Lower leg skin (tissue), 3 donors: ENCODE measurements around the gene ADAP2.

Experiments
- POLR2A ChIP-seq, 2 donors: fragments of 450-650 bp; IDR thresholded peaks; one replicate each; pipeline ENCODE4 v1.6.1; 2016 to 2017; ENCODE audit warnings: antibody characterized with exemption in 2 of 2, mild to moderate bottlenecking in 1 of 2, moderate library complexity in 1 of 2
- TF ChIP-seq, protein P1 (sequence below), 3 donors: fragments of 450-650 bp; IDR thresholded peaks; one replicate each; pipeline ENCODE4 v1.5.1; 2016; ENCODE audit warnings: antibody characterized with exemption in 3 of 3, mild to moderate bottlenecking in 3 of 3, moderate library complexity in 2 of 3

DNA sequence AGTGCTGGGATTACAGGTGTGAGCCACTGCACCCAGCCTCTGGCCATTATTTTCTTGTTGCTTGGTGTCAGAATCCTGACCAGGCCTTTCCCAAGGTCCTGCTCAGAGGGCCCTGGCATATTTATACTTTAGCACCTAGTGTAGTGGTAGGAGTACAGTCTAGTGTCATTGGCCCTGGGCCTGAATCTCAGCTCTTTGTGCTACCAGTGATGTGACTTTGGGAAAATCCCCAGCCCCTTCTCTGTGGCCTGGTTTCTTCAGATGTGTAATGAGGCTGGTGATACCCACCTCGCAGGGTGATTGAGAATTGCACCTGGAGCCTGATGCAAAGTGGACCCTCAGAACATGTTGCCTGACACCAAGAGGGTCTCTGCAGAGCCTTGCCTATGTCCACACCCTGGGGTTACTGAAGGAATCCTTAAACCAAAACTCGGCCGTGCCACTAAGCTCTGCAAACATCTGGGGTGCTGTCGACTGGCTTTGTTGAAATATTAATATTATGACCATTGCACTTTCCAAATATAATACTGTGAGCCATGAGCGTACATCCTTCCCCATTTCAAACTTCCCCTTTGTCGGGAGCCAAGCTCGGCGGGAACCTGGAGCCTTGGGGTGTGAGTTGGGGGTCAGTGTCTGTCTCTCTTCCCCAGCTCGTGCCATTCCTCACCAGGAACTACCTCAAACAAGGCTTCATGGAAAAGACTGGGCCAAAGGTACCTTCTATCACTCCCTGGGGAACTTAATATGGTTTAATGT is 31.1 kb downstream of the ADAP2 start:
- TF ChIP-seq POLR2A (IDR thresholded peaks at IDR 0.05) = no peak
- TF ChIP-seq, protein P1, sequence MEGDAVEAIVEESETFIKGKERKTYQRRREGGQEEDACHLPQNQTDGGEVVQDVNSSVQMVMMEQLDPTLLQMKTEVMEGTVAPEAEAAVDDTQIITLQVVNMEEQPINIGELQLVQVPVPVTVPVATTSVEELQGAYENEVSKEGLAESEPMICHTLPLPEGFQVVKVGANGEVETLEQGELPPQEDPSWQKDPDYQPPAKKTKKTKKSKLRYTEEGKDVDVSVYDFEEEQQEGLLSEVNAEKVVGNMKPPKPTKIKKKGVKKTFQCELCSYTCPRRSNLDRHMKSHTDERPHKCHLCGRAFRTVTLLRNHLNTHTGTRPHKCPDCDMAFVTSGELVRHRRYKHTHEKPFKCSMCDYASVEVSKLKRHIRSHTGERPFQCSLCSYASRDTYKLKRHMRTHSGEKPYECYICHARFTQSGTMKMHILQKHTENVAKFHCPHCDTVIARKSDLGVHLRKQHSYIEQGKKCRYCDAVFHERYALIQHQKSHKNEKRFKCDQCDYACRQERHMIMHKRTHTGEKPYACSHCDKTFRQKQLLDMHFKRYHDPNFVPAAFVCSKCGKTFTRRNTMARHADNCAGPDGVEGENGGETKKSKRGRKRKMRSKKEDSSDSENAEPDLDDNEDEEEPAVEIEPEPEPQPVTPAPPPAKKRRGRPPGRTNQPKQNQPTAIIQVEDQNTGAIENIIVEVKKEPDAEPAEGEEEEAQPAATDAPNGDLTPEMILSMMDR (IDR thresholded peaks at IDR 0.05) = no peak
